T-helper 17 cell (primary cell): Measurements from ENCODE around the gene GLG1. TPM values are rescaled to one million over a fixed set of nuclear protein-coding genes. Genes with fewer than 3 reads are reported as not detected.
A peak's percentile ranks its signal among the peaks of the same experiment; 100 is the strongest.

Experiments
- ATAC-seq: fragments of 150-1000 bp; cut with Tn5 transposase; 2 replicates; pipeline ENCODE4 v1.10.0; 2021; ENCODE audit warnings: mild to moderate bottlenecking, moderate library complexity
- DNase-seq, 3 donors: peaks; one replicate each; pipeline versions ENCODE4 v3.0.0 to v3.0.0-alpha.2; 2020 to 2021
- H3K9me3 ChIP-seq: one replicate; pipeline ENCODE4 v1.7.0; 2013; ENCODE audit warnings: low read length, mild to moderate bottlenecking; ENCODE audit not compliant: control insufficient read depth, poor library complexity, severe bottlenecking
- H3K27ac Mint-ChIP-seq: one replicate; pipeline ENCODE4 v1.8.0; 2022; ENCODE audit warnings: mild to moderate bottlenecking, moderate library complexity, mixed read lengths
- H3K27me3 Mint-ChIP-seq: one replicate; pipeline ENCODE4 v1.8.0; 2022; ENCODE audit warnings: mixed read lengths
- H3K36me3 Mint-ChIP-seq: one replicate; pipeline ENCODE4 v1.8.0; 2022; ENCODE audit warnings: low read depth, mixed read lengths
- H3K4me1 Mint-ChIP-seq: one replicate; pipeline ENCODE4 v1.8.0; 2022; ENCODE audit warnings: mild to moderate bottlenecking, mixed read lengths
- H3K4me3 Mint-ChIP-seq: one replicate; pipeline ENCODE4 v1.8.0; 2022; ENCODE audit warnings: mild to moderate bottlenecking, moderate library complexity, mixed read lengths
- total RNA-seq, 4 donors: library from RNA in 2 of 4; stranded (reverse) in 2 of 4; gene quantifications; one replicate each; pipeline ENCODE4 v1.2.3 and lab custom pipeline; 2022 to 2026

GLG1 gene
- total RNA-seq, 2 donors from 2014 or later, result 166 to 180 TPM

GRCh38 chr16:74463888-74464287 lies 143.0 kb downstream of the GLG1 start:
- Mint-ChIP-seq H3K4me1 (peaks cover 25% of the 10 kb centered on the region), H3K27me3 (no peaks in the 10 kb centered on the region), H3K36me3 (peaks cover 14% of the 10 kb centered on the region), H3K27ac (peak overlapping the region; percentile 61), H3K4me3 (no peak overlapping the region)
- DNase-seq (no peak), ATAC-seq (peak; percentile 40)
- H3K9me3 ChIP-seq, result no peaks in the 10 kb centered on the region

- peak overlapping the region; percentile 57 for H3K27ac Mint-ChIP-seq
- no peaks in the 10 kb centered on the region for H3K27me3 Mint-ChIP-seq
- H3K36me3 Mint-ChIP-seq, result peaks cover 12% of the 10 kb centered on the region
- ATAC-seq (no peak), DNase-seq (no peak)
- peaks cover 18% of the 10 kb centered on the region for H3K4me1 Mint-ChIP-seq
- no peaks in the 10 kb centered on the region for H3K9me3 ChIP-seq
- no peak overlapping the region for H3K4me3 Mint-ChIP-seq
Observed at GRCh38 chr16:74462361-74462760, 144.6 kb downstream of the GLG1 start.

GRCh38 chr16:74461826-74462225 lies 145.1 kb downstream of the GLG1 start:
- no peaks in the 10 kb centered on the region for H3K9me3 ChIP-seq
- H3K36me3 Mint-ChIP-seq, result peaks cover 8% of the 10 kb centered on the region
- peaks cover 13% of the 10 kb centered on the region for H3K4me1 Mint-ChIP-seq
- H3K27ac Mint-ChIP-seq, result peak overlapping the region; percentile 57
- H3K27me3 Mint-ChIP-seq, result no peaks in the 10 kb centered on the region
- no peak overlapping the region for H3K4me3 Mint-ChIP-seq
- DNase-seq (no peak), ATAC-seq (no peak)

GRCh38 chr16:74460542-74460941 lies 146.4 kb downstream of the GLG1 start:
- Mint-ChIP-seq H3K4me1 (no peaks in the 10 kb centered on the region), H3K27ac (no peak overlapping the region), H3K27me3 (no peaks in the 10 kb centered on the region), H3K36me3 (peaks cover 5% of the 10 kb centered on the region), H3K4me3 (no peak overlapping the region)
- H3K9me3 ChIP-seq, result no peaks in the 10 kb centered on the region
- ATAC-seq (no peak), DNase-seq (no peak)

- H3K4me3 Mint-ChIP-seq, result no peak overlapping the region
- H3K4me1 Mint-ChIP-seq, result peaks cover 5% of the 10 kb centered on the region
- DNase-seq (no peak), ATAC-seq (no peak)
- no peaks in the 10 kb centered on the region for H3K27me3 Mint-ChIP-seq
- H3K27ac Mint-ChIP-seq, result no peak overlapping the region
- H3K36me3 Mint-ChIP-seq, result peaks cover 11% of the 10 kb centered on the region
- H3K9me3 ChIP-seq, result no peaks in the 10 kb centered on the region
Observed at GRCh38 chr16:74456290-74456625, 150.7 kb downstream of the GLG1 start.

- ATAC-seq, result no peak
- no peak for DNase-seq
- no peak overlapping the region for H3K27ac Mint-ChIP-seq
- no peak overlapping the region for H3K4me3 Mint-ChIP-seq
- no peaks in the 10 kb centered on the region for H3K27me3 Mint-ChIP-seq
- H3K4me1 Mint-ChIP-seq, result peaks cover 7% of the 10 kb centered on the region
- H3K36me3 Mint-ChIP-seq, result peaks cover 11% of the 10 kb centered on the region
- no peaks in the 10 kb centered on the region for H3K9me3 ChIP-seq
Observed at GRCh38 chr16:74455619-74456289, 151.2 kb downstream of the GLG1 start.

- no peak overlapping the region for H3K27ac Mint-ChIP-seq
- no peak overlapping the region for H3K4me3 Mint-ChIP-seq
- H3K27me3 Mint-ChIP-seq, result no peaks in the 10 kb centered on the region
- H3K36me3 Mint-ChIP-seq, result peaks cover 11% of the 10 kb centered on the region
- DNase-seq, result no peak
- H3K4me1 Mint-ChIP-seq, result peaks cover 7% of the 10 kb centered on the region
- no peaks in the 10 kb centered on the region for H3K9me3 ChIP-seq
- ATAC-seq, result no peak
Observed at GRCh38 chr16:74455213-74455612, 151.7 kb downstream of the GLG1 start.

GRCh38 chr16:74451951-74452758 lies 154.8 kb downstream of the GLG1 start:
- ATAC-seq (no peak), DNase-seq (no peak)
- H3K9me3 ChIP-seq, result no peaks in the 10 kb centered on the region
- no peaks in the 10 kb centered on the region for H3K27me3 Mint-ChIP-seq
- H3K27ac Mint-ChIP-seq, result no peak overlapping the region
- peaks cover 7% of the 10 kb centered on the region for H3K4me1 Mint-ChIP-seq
- H3K4me3 Mint-ChIP-seq, result no peak overlapping the region
- H3K36me3 Mint-ChIP-seq, result peaks cover 8% of the 10 kb centered on the region

GRCh38 chr16:74450967-74451760 lies 155.8 kb downstream of the GLG1 start:
- H3K4me3 Mint-ChIP-seq, result no peak overlapping the region
- peak overlapping the region; percentile 57 for H3K27ac Mint-ChIP-seq
- no peak for ATAC-seq
- H3K27me3 Mint-ChIP-seq, result no peaks in the 10 kb centered on the region
- no peak for DNase-seq
- peaks cover 7% of the 10 kb centered on the region for H3K4me1 Mint-ChIP-seq
- peaks cover 8% of the 10 kb centered on the region for H3K36me3 Mint-ChIP-seq
- no peaks in the 10 kb centered on the region for H3K9me3 ChIP-seq

GRCh38 chr16:74450236-74450635 lies 156.7 kb downstream of the GLG1 start:
- DNase-seq (no peak), ATAC-seq (no peak)
- no peaks in the 10 kb centered on the region for H3K9me3 ChIP-seq
- Mint-ChIP-seq H3K27me3 (no peaks in the 10 kb centered on the region), H3K36me3 (peaks cover 8% of the 10 kb centered on the region), H3K4me1 (peaks cover 9% of the 10 kb centered on the region), H3K27ac (no peak overlapping the region), H3K4me3 (no peak overlapping the region)

- H3K4me1 Mint-ChIP-seq, result peaks cover 9% of the 10 kb centered on the region
- H3K27ac Mint-ChIP-seq, result no peak overlapping the region
- H3K36me3 Mint-ChIP-seq, result peaks cover 8% of the 10 kb centered on the region
- no peak for DNase-seq
- H3K27me3 Mint-ChIP-seq, result no peaks in the 10 kb centered on the region
- no peak overlapping the region for H3K4me3 Mint-ChIP-seq
- no peaks in the 10 kb centered on the region for H3K9me3 ChIP-seq
- ATAC-seq, result no peak
Observed at GRCh38 chr16:74449470-74449869, 157.4 kb downstream of the GLG1 start.

- peaks cover 9% of the 10 kb centered on the region for H3K4me1 Mint-ChIP-seq
- peak overlapping the region; percentile 19 for H3K27ac Mint-ChIP-seq
- no peak for ATAC-seq
- no peaks in the 10 kb centered on the region for H3K9me3 ChIP-seq
- no peaks in the 10 kb centered on the region for H3K27me3 Mint-ChIP-seq
- no peak overlapping the region for H3K4me3 Mint-ChIP-seq
- DNase-seq, result no peak
- H3K36me3 Mint-ChIP-seq, result peaks cover 8% of the 10 kb centered on the region
Observed at GRCh38 chr16:74448990-74449389, 157.9 kb downstream of the GLG1 start.

- H3K4me3 Mint-ChIP-seq, result no peak overlapping the region
Observed at GRCh38 chr16:74447578-74447977, 159.3 kb downstream of the GLG1 start.

More at GRCh38 chr16:74447578-74447977, 159.3 kb downstream of the GLG1 start:
- H3K36me3 Mint-ChIP-seq, result no peaks in the 10 kb centered on the region
- H3K9me3 ChIP-seq, result no peaks in the 10 kb centered on the region
- no peak for ATAC-seq
- no peak for DNase-seq
- H3K27ac Mint-ChIP-seq, result peak overlapping the region; percentile 37
- peaks cover 6% of the 10 kb centered on the region for H3K4me1 Mint-ChIP-seq
- no peaks in the 10 kb centered on the region for H3K27me3 Mint-ChIP-seq
